HG03045 (cell line): Measurements from ENCODE around the gene ADAM8.
"Not testable (repeated sequence)": the region's sequence is repeated elsewhere in the genome, so short reads cannot be mapped to it uniquely, and the experiment has no call there.

Experiments used
- ATAC-seq: cut with Tn5 transposase; IDR thresholded peaks from one replicate; pipeline ENCODE4 v1.9.1; 2021; ENCODE audit warnings: mild to moderate bottlenecking, moderate library complexity; ENCODE audit not compliant: unreplicated experiment

ADAM8 gene

GRCh38 chr10:133276435-133277201, at the start of gene ADAM8:
Gene ADAM8 (minus strand): TSS chr10:133276868. CDS start chr10:133276817, 51 bp downstream.
- ATAC-seq: peak; percentile 51

- no peak for ATAC-seq
Observed at GRCh38 chr10:133326223-133326551, 49.5 kb upstream of the ADAM8 start.

- ATAC-seq: no peak
Observed at GRCh38 chr10:133325440-133326222, 49.0 kb upstream of the ADAM8 start.

DNA sequence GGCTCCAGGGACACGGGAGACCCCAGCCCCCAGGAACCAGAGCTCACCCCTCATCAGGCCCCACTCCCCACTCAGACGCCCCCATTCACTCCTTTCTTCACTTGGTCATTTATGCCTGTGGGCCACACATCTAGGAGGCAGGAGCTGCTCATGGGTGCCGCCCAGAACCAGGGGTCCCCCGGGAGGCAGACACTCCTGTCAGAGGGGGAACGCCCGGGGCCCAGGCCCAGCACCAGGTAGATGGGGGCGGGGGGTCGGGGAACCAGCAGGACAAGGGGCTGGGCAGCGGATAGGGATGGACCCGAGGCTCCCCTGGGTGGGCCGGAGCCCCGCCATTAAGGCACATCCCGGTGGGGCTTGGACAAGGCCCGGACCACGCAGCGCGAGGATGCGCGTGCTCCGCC, 48.2 kb upstream of the ADAM8 start:
- no peak for ATAC-seq

GRCh38 chr10:133324198-133324792, 47.6 kb upstream of the ADAM8 start:
- no peak for ATAC-seq

DNA sequence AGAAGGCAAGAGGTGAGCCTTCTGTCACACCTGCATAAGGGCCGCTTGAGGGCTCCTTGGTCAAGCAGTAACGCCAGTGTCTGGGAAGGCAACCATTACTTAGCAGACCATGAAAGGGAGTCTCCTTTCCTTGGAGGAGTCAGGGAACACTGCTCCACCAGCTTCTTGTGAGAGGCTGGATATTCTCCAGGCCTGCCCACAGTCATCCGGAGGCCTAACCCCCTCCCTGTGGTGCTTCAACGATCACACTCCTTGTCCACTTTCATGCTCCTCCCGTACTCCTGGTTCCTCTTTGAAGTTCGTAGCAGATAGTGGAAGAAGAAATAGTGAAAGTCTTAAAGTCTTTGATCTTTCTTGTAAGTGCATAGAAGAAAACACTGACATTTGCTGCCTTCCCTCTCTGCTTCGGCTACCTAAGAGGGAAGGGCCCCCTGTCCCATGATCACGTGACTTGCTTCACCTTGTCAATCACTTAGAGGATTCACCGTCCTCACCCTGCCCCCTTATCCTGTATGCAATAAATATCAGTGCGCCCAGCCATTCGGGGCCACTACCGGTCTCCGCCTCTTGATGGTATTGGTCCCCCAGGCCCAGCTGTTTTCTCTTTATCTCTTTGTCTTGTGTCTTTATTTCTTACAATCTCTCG, 45.5 kb upstream of the ADAM8 start:
- ATAC-seq: not testable (repeated sequence)

- ATAC-seq: not testable (repeated sequence)
Observed at GRCh38 chr10:133320852-133321422, 44.3 kb upstream of the ADAM8 start.

- no peak for ATAC-seq
Observed at GRCh38 chr10:133318494-133319127, 41.9 kb upstream of the ADAM8 start.

DNA sequence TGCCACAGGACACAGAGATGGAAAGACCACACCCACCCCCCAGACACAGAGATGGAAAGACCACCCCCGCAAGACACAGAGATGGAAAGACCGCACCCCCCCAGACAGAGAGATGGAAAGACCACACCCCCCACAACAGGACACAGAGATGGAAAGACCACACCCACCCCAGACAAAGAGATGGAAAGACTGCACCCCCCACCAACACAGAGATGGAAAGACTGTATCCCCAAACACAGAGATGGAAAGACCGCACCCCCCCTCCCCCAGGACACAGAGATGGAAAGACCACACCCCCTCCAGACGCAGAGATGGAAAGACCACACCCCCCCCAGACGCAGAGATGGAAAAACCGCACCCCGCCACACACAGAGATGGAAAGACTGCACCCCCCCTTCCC, 40.1 kb upstream of the ADAM8 start:
- ATAC-seq: no peak

DNA sequence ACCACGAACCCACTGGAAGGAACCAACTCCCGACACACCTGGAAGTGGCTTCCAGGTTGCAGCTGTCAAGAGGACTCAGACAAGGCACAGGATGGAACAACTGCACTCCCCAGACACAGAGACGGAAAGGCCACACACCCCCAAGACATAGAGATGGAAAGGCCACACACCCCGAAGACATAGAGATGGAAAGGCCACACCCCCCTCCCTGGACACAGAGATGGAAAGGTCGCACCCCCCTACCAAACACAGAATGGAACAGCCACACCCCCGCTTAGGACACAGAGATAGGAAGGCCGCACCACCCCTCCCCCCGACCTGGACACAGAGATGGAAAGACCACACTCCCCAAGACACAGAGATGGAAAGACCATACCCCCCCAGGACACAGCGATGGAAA, 39.6 kb upstream of the ADAM8 start:
- ATAC-seq: no peak

DNA sequence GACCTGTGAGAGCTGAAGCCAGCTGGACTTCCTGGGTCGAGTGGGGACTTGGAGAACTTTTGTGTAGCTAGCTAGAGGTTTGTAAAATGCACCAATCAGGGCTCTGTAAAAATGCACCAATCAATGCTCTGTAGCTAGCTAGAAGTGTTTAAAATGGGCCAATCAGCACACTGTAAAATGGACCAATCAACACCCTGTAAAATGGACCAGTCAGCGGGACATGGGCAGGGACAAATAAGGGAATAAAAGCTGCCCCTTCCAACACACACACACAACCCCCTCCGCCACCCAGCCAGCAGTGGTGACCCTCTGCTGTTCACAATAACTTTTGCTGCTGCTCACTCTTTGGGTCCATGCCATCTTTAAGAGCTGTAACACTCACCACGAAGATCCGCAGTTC, 39.2 kb upstream of the ADAM8 start:
- ATAC-seq: no peak

DNA sequence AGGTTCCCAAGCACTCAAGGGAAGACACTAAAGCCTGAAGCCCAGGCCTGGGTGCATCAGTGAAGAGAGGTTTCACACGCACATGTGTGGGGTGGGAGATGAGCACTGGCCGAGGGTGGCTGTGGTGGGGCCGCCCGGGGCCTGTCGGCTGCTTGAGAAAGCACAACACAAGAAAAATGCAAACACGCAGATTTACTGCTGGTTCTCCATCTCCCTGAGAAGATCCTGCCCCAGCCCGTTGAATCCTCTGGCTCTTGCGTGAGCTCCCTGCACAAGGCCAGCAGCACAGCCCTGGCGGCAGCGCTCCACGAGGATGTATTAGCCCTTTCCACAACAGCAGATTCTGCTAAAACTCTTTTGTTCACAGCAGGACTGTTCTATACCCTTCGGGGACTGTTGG, 38.2 kb upstream of the ADAM8 start:
- ATAC-seq: no peak

- no peak for ATAC-seq
Observed at GRCh38 chr10:133313192-133313591, 36.5 kb upstream of the ADAM8 start.

GRCh38 chr10:133312769-133313145, 36.1 kb upstream of the ADAM8 start:
- no peak for ATAC-seq

DNA sequence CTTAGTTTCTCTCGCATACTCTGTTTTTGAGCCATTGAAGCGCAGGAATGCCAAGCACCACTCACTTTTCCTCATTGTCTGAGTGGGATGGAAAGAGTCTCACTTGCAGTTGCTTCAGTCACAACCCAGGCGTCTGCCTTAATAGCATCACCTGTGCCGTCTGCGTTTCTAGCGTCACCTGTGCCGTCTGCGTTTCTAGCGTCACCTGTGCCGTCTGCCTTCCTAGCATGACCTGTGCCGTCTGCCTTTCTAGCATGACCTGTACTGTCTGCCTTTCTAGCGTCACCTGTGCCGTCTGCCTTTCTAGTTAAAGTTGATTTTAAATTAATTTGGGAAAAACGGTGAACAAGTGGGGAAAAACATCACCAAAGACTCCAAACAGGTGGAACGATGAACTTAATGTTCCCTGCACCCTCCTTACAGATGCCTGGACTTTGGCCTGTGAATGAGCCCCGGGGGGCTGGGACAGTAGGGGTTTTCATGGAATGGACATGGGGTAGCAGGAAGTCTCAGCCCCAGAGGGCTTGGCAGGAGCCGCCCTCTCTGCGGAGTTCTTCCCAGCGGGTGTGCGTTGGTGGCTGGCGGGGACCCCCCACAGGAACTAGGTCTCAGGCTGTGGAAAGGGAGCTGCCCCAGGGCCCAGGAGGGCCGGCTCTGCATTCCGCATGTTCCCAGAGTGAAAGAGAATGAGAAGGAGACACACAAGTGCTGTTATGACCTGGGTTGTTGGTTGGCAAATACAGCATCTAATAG, 35.5 kb upstream of the ADAM8 start:
- no peak for ATAC-seq

GRCh38 chr10:133311570-133311969, 34.9 kb upstream of the ADAM8 start:
- ATAC-seq: no peak

DNA sequence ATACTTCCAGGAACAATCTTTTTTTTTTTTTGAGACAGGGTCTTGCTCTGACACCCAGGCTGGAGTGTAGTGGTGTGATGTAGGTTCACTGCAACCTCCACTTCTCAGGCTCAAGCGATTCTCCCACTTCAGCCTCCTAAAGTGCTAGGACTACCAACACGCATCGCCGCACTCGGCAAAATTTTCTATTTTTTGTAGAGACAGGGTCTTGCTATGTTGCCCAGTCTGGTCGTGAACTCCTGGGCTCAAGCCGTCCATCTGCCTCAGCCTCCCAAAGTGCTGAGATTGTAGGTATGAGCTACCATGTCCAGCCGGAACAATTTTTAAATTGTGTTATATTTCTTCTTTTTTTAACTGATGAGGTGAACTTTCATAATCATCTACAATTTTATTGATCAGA, 34.1 kb upstream of the ADAM8 start:
- no peak for ATAC-seq

DNA sequence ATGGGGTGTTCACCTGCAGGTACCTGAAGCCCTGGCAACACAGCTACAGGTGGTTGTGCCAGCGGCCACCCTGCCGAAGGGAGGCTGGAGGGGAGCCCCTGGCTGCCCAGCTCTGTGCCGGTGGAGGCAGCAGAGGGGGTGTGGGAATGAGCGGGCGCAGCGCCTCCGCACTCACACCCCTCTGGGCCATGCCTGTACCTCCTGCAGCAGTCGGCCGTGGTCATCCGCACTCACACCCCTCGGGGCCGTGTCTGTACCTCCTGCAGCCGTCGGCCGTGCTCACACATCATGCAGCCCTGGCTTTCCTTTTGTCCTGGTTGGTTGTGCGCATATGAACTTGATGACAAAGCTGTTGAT, 33.7 kb upstream of the ADAM8 start:
- ATAC-seq: no peak

GRCh38 chr10:133309720-133310398, 33.2 kb upstream of the ADAM8 start:
- ATAC-seq: no peak
